HEK293T (cell line): ENCODE measurements around the gene SV2B.

Source experiments
- ARNT ChIP-seq: fragments of 450-650 bp; IDR thresholded peaks from 2 replicates; pipeline ENCODE4 v1.6.1; 2017; ENCODE audit warnings: mild to moderate bottlenecking
- BHLHE40 ChIP-seq: fragments of 450-650 bp; IDR thresholded peaks from 2 replicates; pipeline ENCODE4 v1.6.1; 2016; ENCODE audit warnings: mild to moderate bottlenecking, moderate library complexity, borderline replicate concordance
- FOXA1 ChIP-seq: fragments of 450-650 bp; IDR thresholded peaks from 2 replicates; pipeline ENCODE4 v1.6.1; 2016; ENCODE audit warnings: mild to moderate bottlenecking
- LEF1 ChIP-seq: fragments of 450-650 bp; IDR thresholded peaks from 2 replicates; pipeline ENCODE4 v1.6.1; 2017; ENCODE audit warnings: mild to moderate bottlenecking, borderline replicate concordance
- NFRKB ChIP-seq: fragments of 450-650 bp; IDR thresholded peaks from 2 replicates; pipeline ENCODE4 v1.6.1; 2016; ENCODE audit warnings: mild to moderate bottlenecking, moderate library complexity
- SP1 ChIP-seq: fragments of 450-650 bp; IDR thresholded peaks from 2 replicates; pipeline ENCODE4 v1.6.1; 2017
- TARDBP ChIP-seq: fragments of 450-650 bp; IDR thresholded peaks from 2 replicates; pipeline ENCODE4 v1.6.1; 2016
- ZNF384 ChIP-seq: fragments of 450-650 bp; IDR thresholded peaks from 2 replicates; pipeline ENCODE4 v1.6.1; 2016

DNA sequence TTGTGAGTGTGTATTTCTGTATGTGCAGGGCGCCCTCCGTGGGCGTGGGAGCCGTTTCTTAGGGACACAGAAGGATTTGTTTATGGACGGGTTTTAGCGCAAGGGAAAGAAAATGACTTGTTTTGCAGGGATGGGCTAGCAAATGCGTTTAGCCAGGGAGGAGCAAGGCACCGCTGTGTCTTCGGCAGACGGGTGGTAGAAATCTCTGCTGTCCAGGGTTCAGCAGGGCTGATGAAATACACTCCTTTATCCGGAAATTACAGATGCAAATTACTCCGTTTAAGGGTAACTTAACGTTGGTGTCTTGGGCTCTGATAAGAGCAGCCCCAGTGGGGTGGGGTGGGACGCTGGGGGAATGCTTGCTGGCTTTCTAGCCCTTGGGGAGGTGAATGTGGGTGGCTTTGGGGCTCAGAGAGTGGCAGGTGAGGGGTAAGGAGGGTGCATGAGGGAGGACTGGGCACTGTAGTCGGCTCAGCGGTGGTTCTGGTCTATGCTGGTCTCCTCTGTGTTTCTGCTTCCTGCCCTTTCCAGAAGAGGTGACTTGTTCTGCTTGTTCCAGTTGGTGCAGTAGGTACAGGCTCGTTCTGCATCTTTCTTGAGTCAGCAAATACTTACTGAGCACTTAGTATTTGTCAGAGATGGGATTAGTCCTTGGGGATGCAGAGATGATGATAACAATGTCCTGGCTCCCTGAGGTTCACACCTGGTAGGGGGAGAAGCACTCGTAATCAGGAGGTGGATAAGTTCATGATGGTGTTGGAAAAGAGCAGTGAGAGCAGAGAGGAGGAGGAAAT lies 954 bp downstream of the SV2B start:
- TF ChIP-seq TARDBP: no peak
- no peak for TF ChIP-seq BHLHE40
- no peak for TF ChIP-seq LEF1
- no peak for TF ChIP-seq NFRKB
- no peak for TF ChIP-seq SP1
- TF ChIP-seq ARNT: no peak
- TF ChIP-seq FOXA1: no peak
- TF ChIP-seq ZNF384: no peak
